Measurements from ENCODE around the gene SCMH1. TPM values are rescaled to one million over a fixed set of nuclear protein-coding genes. Genes with fewer than 3 reads are reported as not detected.

SCMH1 gene
- total RNA-seq, 1 experiment from 2014 or later: 42.7 TPM

GRCh38 chr1:41218152-41218551, 24.0 kb downstream of the SCMH1 start:
- DNase-seq (ENCODE audit: low read depth, low spot score): no peak
- TF ChIP-seq POLR2AphosphoS5 (IDR thresholded peaks at IDR 0.05; ENCODE audit: low read depth, low read length): no peak
- TF ChIP-seq, protein P1, sequence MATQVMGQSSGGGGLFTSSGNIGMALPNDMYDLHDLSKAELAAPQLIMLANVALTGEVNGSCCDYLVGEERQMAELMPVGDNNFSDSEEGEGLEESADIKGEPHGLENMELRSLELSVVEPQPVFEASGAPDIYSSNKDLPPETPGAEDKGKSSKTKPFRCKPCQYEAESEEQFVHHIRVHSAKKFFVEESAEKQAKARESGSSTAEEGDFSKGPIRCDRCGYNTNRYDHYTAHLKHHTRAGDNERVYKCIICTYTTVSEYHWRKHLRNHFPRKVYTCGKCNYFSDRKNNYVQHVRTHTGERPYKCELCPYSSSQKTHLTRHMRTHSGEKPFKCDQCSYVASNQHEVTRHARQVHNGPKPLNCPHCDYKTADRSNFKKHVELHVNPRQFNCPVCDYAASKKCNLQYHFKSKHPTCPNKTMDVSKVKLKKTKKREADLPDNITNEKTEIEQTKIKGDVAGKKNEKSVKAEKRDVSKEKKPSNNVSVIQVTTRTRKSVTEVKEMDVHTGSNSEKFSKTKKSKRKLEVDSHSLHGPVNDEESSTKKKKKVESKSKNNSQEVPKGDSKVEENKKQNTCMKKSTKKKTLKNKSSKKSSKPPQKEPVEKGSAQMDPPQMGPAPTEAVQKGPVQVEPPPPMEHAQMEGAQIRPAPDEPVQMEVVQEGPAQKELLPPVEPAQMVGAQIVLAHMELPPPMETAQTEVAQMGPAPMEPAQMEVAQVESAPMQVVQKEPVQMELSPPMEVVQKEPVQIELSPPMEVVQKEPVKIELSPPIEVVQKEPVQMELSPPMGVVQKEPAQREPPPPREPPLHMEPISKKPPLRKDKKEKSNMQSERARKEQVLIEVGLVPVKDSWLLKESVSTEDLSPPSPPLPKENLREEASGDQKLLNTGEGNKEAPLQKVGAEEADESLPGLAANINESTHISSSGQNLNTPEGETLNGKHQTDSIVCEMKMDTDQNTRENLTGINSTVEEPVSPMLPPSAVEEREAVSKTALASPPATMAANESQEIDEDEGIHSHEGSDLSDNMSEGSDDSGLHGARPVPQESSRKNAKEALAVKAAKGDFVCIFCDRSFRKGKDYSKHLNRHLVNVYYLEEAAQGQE (IDR thresholded peaks at IDR 0.05; ENCODE audit: insufficient read depth in 1 of 2, low read depth in 2 of 2, low read length in 1 of 2): no peak
- no peak for TF ChIP-seq CTCF (IDR thresholded peaks at IDR 0.05)
- TF ChIP-seq TCF7L2 (IDR thresholded peaks at IDR 0.05; ENCODE audit: low read depth, low read length): no peak
- TF ChIP-seq SIN3A (IDR thresholded peaks at IDR 0.05; ENCODE audit: borderline replicate concordance, insufficient read depth, low read depth, low read length): no peak
- no TSS peak for BruUV-seq (replicated peaks)
- Histone ChIP-seq H3K4me1 (ENCODE audit: control insufficient read depth, insufficient read depth, low read length) (peaks cover 5% of the 10 kb centered on the region), H3K27ac (ENCODE audit: low read length) (no peak overlapping the region), H3K36me3 (ENCODE audit: control insufficient read depth, insufficient read depth, low read length) (no peaks in the 10 kb centered on the region), H3K27me3 (ENCODE audit: control insufficient read depth, insufficient read depth, low read length) (no peaks in the 10 kb centered on the region), H3K9me3 (ENCODE audit: control insufficient read depth, insufficient read depth, low read depth, low read length) (peaks cover 7% of the 10 kb centered on the region; the same call in 1 of the 2 replicates), H3K4me3 (ENCODE audit: low read depth in 2 of 2, low read length in 2 of 2) (no peak overlapping the region)
- CTCF ChIA-PET: no interaction called here
- intact Hi-C loops (cut with micrococcal nuclease; ENCODE audit: unreplicated experiment): no loop called here
- ATAC-seq: no peak
- in situ Hi-C loops (cut with HindIII; ENCODE audit: low pct_unique_long_range_greater_than_20kb, low sequenced_read_pairs): no loop called here
- POLR2A ChIA-PET: no interaction called here

GRCh38 chr1:41217441-41217840, 24.7 kb downstream of the SCMH1 start:
- DNase-seq (ENCODE audit: low read depth, low spot score) (no peak), ATAC-seq (no peak)
- H3K36me3 ChIP-seq (ENCODE audit: control insufficient read depth, insufficient read depth, low read length): no peaks in the 10 kb centered on the region
- no peak for TF ChIP-seq TCF7L2 (IDR thresholded peaks at IDR 0.05; ENCODE audit: low read depth, low read length)
- no peak overlapping the region for H3K4me3 ChIP-seq (ENCODE audit: low read depth in 2 of 2, low read length in 2 of 2)
- no peak overlapping the region for H3K27ac ChIP-seq (ENCODE audit: low read length)
- ChIA-PET CTCF (no interaction called here), POLR2A (no interaction called here)
- H3K9me3 ChIP-seq (ENCODE audit: control insufficient read depth, insufficient read depth, low read depth, low read length): peaks cover 7% of the 10 kb centered on the region; the same call in 1 of the 2 replicates
- in situ Hi-C loops (cut with HindIII; ENCODE audit: low pct_unique_long_range_greater_than_20kb, low sequenced_read_pairs): no loop called here
- BruUV-seq (replicated peaks): no TSS peak
- intact Hi-C loops (cut with micrococcal nuclease; ENCODE audit: unreplicated experiment): no loop called here
- H3K4me1 ChIP-seq (ENCODE audit: control insufficient read depth, insufficient read depth, low read length): peaks cover 3% of the 10 kb centered on the region
- H3K27me3 ChIP-seq (ENCODE audit: control insufficient read depth, insufficient read depth, low read length): no peaks in the 10 kb centered on the region

GRCh38 chr1:41215623-41216022, 26.5 kb downstream of the SCMH1 start:
- H3K36me3 ChIP-seq (ENCODE audit: control insufficient read depth, insufficient read depth, low read length): no peaks in the 10 kb centered on the region
- POLR2A ChIA-PET: no interaction called here
- TF ChIP-seq POLR2AphosphoS5 (IDR thresholded peaks at IDR 0.05; ENCODE audit: low read depth, low read length) (no peak), CTCF (IDR thresholded peaks at IDR 0.05) (no peak), TCF7L2 (IDR thresholded peaks at IDR 0.05; ENCODE audit: low read depth, low read length) (no peak), SIN3A (IDR thresholded peaks at IDR 0.05; ENCODE audit: borderline replicate concordance, insufficient read depth, low read depth, low read length) (no peak)
- TF ChIP-seq, protein P1 (IDR thresholded peaks at IDR 0.05; ENCODE audit: insufficient read depth in 1 of 2, low read depth in 2 of 2, low read length in 1 of 2): no peak
- H3K27me3 ChIP-seq (ENCODE audit: control insufficient read depth, insufficient read depth, low read length): no peaks in the 10 kb centered on the region
- in situ Hi-C loops (cut with HindIII; ENCODE audit: low pct_unique_long_range_greater_than_20kb, low sequenced_read_pairs): no loop called here
- ATAC-seq (no peak), DNase-seq (ENCODE audit: low read depth, low spot score) (no peak)
- H3K9me3 ChIP-seq (ENCODE audit: control insufficient read depth, insufficient read depth, low read depth, low read length): peaks cover 7% of the 10 kb centered on the region; the same call in 1 of the 2 replicates
- BruUV-seq (replicated peaks): no TSS peak
- no peak overlapping the region for H3K4me3 ChIP-seq (ENCODE audit: low read depth in 2 of 2, low read length in 2 of 2)
- CTCF ChIA-PET: no interaction called here
- intact Hi-C loops (cut with micrococcal nuclease; ENCODE audit: unreplicated experiment): no loop called here
- no peaks in the 10 kb centered on the region; the same call in 1 of the 2 replicates for H3K4me1 ChIP-seq (ENCODE audit: control insufficient read depth, insufficient read depth, low read length)
- H3K27ac ChIP-seq (ENCODE audit: low read length): no peak overlapping the region

All from Panc1 (cell line).